CD8-positive, alpha-beta memory T cell (primary cell): ENCODE measurements around the gene CDK14. TPM values are rescaled to one million over a fixed set of nuclear protein-coding genes. Genes with fewer than 3 reads are reported as not detected.

ENCODE experiments used
- CTCF ChIA-PET: fragments of 350-600 bp; sonication (Branson Sonifier 250); formaldehyde crosslinking; loops from one replicate; lab custom pipeline; 2021; ENCODE audit warnings: antibody characterized with exemption; lab: Charles Lee
- POLR2A ChIA-PET: fragments of 350-600 bp; sonication (Branson Sonifier 250); formaldehyde crosslinking; loops from one replicate; lab custom pipeline; 2021; ENCODE audit warnings: antibody characterized with exemption; lab: Charles Lee
- DNase-seq, 5 donors: peaks; one replicate each; pipeline versions ENCODE4 v3.0.0 to v3.0.0-alpha.2; 2020 to 2022; ENCODE audit warnings: mixed read lengths in 1 of 5
- H3K27ac ChIP-seq: one replicate; pipeline ENCODE4 v1.7.0; 2013; ENCODE audit warnings: low read depth, mild to moderate bottlenecking, low read length, moderate library complexity
- H3K27me3 ChIP-seq: 2 replicates; pipeline ENCODE4 v1.7.0; 2013; ENCODE audit warnings: low read length, mild to moderate bottlenecking; ENCODE audit not compliant: insufficient read depth, poor library complexity, severe bottlenecking
- H3K36me3 ChIP-seq: 2 replicates; pipeline ENCODE4 v1.7.0; 2013; ENCODE audit warnings: mild to moderate bottlenecking, low read length, moderate library complexity; ENCODE audit not compliant: insufficient read depth
- H3K4me1 ChIP-seq: 2 replicates; pipeline ENCODE4 v1.7.0; 2013; ENCODE audit warnings: mild to moderate bottlenecking, low read length, moderate library complexity; ENCODE audit not compliant: insufficient read depth
- H3K4me3 ChIP-seq: 2 replicates; pipeline ENCODE4 v1.7.0; 2013; ENCODE audit warnings: mild to moderate bottlenecking, low read length
- H3K9me3 ChIP-seq: 2 replicates; pipeline ENCODE4 v1.7.0; 2013; ENCODE audit warnings: mild to moderate bottlenecking, low read length
- H3K27ac Mint-ChIP-seq, 8 donors: one replicate each; pipeline ENCODE4 v1.8.0; 2020 to 2021; ENCODE audit warnings: mixed read lengths in 8 of 8, mild to moderate bottlenecking in 6 of 8, inconsistent platforms in 3 of 8, moderate library complexity in 3 of 8
- H3K27me3 Mint-ChIP-seq, 2 donors: one replicate each; pipeline ENCODE4 v1.8.0; 2020 to 2021; ENCODE audit warnings: mixed read lengths in 2 of 2, mild to moderate bottlenecking in 1 of 2, moderate library complexity in 1 of 2
- H3K36me3 Mint-ChIP-seq, 3 donors: one replicate each; pipeline ENCODE4 v1.8.0; 2020 to 2021; ENCODE audit warnings: mixed read lengths in 3 of 3, inconsistent platforms in 1 of 3, mild to moderate bottlenecking in 1 of 3
- H3K4me1 Mint-ChIP-seq, 3 donors: one replicate each; pipeline ENCODE4 v1.8.0; 2020 to 2021; ENCODE audit warnings: mixed read lengths in 3 of 3, inconsistent platforms in 1 of 3, mild to moderate bottlenecking in 1 of 3
- H3K4me3 Mint-ChIP-seq, 7 donors: one replicate each; pipeline ENCODE4 v1.8.0; 2020 to 2021; ENCODE audit warnings: mixed read lengths in 7 of 7, mild to moderate bottlenecking in 6 of 7, moderate library complexity in 4 of 7, inconsistent platforms in 2 of 7
- H3K9me3 Mint-ChIP-seq, 5 donors: one replicate each; pipeline ENCODE4 v1.8.0; 2020 to 2022; ENCODE audit warnings: mixed read lengths in 5 of 5, mild to moderate bottlenecking in 3 of 5, moderate library complexity in 2 of 5, inconsistent platforms in 1 of 5
- polyA plus RNA-seq: library from polyadenylated mRNA; unstranded; fragments of 300-500 nt; fragmentation: Illumina TruSeq; gene quantifications from one replicate; pipeline ENCODE4 v1.2.3, GENCODE V29; 2021
- total RNA-seq, 2 experiments: library from RNA; stranded (reverse); gene quantifications; one replicate each; pipeline ENCODE4 v1.2.3, GENCODE V29; 2021

CDK14 gene
- total and polyA plus RNA-seq, 3 experiments from 2014 or later, result 0.05 to 0.20 TPM; not detected in 1

DNA sequence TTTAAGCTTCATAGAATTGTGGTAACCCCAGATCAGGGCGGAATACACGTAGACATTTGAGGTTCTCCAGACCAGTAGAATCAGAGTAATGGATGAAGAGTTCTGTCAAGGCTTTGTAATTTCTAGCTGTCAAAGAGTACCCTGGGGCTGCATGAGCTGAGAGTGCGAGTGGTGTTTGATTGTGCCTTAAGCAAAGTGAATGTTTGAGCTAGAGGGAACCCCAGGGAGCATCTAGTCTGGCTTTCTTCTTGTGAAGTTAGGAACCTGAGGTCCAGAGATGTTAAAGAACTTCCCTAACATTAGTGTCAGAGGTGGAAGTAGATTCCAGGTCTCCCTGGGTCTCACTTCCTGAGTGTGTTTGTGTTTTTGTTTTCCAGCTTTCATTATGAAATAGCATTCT, 455.8 kb downstream of the CDK14 start:
- H3K9me3 Mint-ChIP-seq, result peaks cover 0 to 1% (median 0%) of the 10 kb centered on the region in 5 donors

DNA sequence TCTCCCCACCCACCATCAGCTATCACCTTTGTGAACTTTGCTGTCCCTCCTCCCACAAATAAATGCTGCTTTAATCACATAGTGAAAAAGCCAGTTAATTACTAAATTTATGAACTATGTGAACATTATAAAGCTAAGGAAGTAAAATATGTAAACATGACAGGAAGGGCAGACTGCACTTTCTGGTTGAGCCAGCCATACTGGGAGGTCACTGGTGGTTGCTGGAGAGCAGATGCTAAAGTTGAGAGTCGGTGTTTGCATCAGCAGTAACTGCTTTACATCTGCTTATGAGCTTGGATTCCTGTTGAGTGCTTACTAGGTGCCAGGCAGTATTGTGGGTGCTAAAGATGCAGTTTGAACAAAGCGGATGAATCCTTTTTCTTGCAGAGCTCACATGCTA, 458.3 kb downstream of the CDK14 start:
- H3K27me3 Mint-ChIP-seq, result peaks cover 0 to 3% of the 10 kb centered on the region in 2 donors
- H3K9me3 Mint-ChIP-seq, result peaks cover 0 to 1% (median 0%) of the 10 kb centered on the region in 5 donors
- Histone ChIP-seq H3K4me3 (no peak overlapping the region), H3K4me1 (no peaks in the 10 kb centered on the region), H3K36me3 (no peaks in the 10 kb centered on the region), H3K27ac (no peak overlapping the region), H3K9me3 (no peaks in the 10 kb centered on the region), H3K27me3 (no peaks in the 10 kb centered on the region)
- POLR2A ChIA-PET, result no interaction called here
- CTCF ChIA-PET, result interaction anchor here (1.2 kb wide), 1 partner anchor 32 kb away, joined by 3 read pairs; no protein-coding TSS in a partner anchor
- H3K36me3 Mint-ChIP-seq, result no peaks in the 10 kb centered on the region
- no peak for DNase-seq
- no peak overlapping the region for H3K27ac Mint-ChIP-seq
- peaks cover 6 to 10% (median 7%) of the 10 kb centered on the region in 3 donors for H3K4me1 Mint-ChIP-seq
- no peak overlapping the region for H3K4me3 Mint-ChIP-seq

More for the DNA sequence above, 455.8 kb downstream of the CDK14 start:
- Mint-ChIP-seq H3K4me1 (peaks cover 6 to 10% (median 7%) of the 10 kb centered on the region in 3 donors), H3K4me3 (no peak overlapping the region), H3K27ac (no peak overlapping the region), H3K36me3 (no peaks in the 10 kb centered on the region), H3K27me3 (peaks cover 0 to 3% of the 10 kb centered on the region in 2 donors)
- Histone ChIP-seq H3K27ac (no peak overlapping the region), H3K27me3 (no peaks in the 10 kb centered on the region), H3K4me1 (no peaks in the 10 kb centered on the region), H3K4me3 (no peak overlapping the region), H3K36me3 (no peaks in the 10 kb centered on the region), H3K9me3 (no peaks in the 10 kb centered on the region)
- ChIA-PET CTCF (no interaction called here), POLR2A (no interaction called here)
- no peak for DNase-seq

DNA sequence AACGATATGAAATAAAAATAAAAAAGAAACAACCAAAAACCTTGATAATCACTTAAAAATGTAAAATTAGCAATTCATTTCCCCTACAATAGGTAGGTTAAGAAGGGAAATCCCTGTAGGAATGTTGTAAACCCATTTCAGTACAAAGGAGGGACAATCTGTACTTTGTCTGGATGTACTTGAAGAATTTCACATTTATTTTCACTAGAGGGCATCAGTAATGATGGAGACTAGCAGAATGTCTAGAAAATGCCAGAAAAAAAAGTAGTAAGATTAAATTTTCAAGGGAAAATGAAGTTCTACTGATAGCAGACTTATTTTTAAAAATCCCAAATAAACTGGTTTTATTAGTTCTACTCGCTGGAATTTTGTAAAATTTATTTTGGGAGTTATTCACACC, 459.1 kb downstream of the CDK14 start:
- Mint-ChIP-seq H3K36me3 (no peaks in the 10 kb centered on the region), H3K27me3 (peaks cover 0 to 3% of the 10 kb centered on the region in 2 donors), H3K9me3 (peaks cover 0 to 4% (median 1%) of the 10 kb centered on the region in 5 donors), H3K27ac (no peak overlapping the region), H3K4me1 (peaks cover 6 to 10% (median 7%) of the 10 kb centered on the region in 3 donors), H3K4me3 (no peak overlapping the region)
- POLR2A ChIA-PET, result no interaction called here
- Histone ChIP-seq H3K9me3 (no peaks in the 10 kb centered on the region), H3K27me3 (no peaks in the 10 kb centered on the region), H3K27ac (no peak overlapping the region), H3K4me3 (no peak overlapping the region), H3K36me3 (no peaks in the 10 kb centered on the region), H3K4me1 (no peaks in the 10 kb centered on the region)
- CTCF ChIA-PET, result no interaction called here
- no peak for DNase-seq

DNA sequence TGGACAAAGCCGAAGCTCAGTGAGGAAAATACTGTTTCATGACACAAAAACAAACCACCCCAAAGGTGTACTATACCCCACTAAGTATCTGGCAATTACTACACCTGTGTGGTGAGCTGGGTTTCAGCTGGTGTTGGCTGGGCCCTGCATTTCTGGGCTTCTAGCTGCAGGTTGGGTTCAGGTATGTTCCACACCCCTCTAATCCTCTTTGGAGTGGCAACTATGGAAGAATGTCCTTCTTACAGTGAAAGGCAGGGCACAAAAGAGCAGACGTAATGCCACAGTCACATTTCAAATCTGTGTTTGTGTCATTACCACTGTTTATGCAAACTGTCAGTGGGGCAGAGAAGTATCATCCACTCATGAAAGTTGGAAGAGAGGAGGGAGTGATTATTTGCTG, 466.6 kb downstream of the CDK14 start:
- Histone ChIP-seq H3K9me3 (no peaks in the 10 kb centered on the region), H3K36me3 (no peaks in the 10 kb centered on the region), H3K4me3 (no peak overlapping the region), H3K27ac (no peak overlapping the region), H3K4me1 (no peaks in the 10 kb centered on the region), H3K27me3 (no peaks in the 10 kb centered on the region)
- DNase-seq, result no peak
- H3K27me3 Mint-ChIP-seq, result peaks cover 0 to 1% of the 10 kb centered on the region in 2 donors
- no peak overlapping the region for H3K27ac Mint-ChIP-seq
- ChIA-PET CTCF (no interaction called here), POLR2A (no interaction called here)
- H3K4me1 Mint-ChIP-seq, result no peaks in the 10 kb centered on the region
- no peaks in the 10 kb centered on the region for H3K36me3 Mint-ChIP-seq
- H3K4me3 Mint-ChIP-seq, result no peak overlapping the region
- H3K9me3 Mint-ChIP-seq, result peaks cover 0 to 6% (median 0%) of the 10 kb centered on the region in 5 donors

DNA sequence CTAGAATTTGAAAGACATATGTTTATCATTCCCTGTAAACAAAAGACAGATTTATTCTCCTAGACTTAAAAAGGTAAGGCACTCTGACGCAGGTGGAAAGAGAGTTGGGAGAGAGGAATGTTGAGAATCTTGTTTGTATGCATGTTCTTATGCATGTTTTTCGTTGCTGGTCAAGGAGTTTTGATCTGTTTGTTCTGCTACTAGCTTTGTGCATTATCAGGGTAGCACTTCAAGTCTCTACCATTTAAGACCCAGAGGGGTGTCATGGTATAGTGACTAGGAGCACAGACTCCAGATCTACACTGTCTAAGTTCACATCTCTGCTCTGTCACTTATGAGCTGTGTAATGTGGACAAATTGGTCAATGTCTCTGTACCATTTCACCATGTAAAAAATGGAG, 467.9 kb downstream of the CDK14 start:
- ChIA-PET POLR2A (no interaction called here), CTCF (no interaction called here)
- H3K4me3 ChIP-seq, result no peak overlapping the region
- no peak for DNase-seq
- Mint-ChIP-seq H3K27me3 (peaks cover 0 to 1% of the 10 kb centered on the region in 2 donors), H3K36me3 (no peaks in the 10 kb centered on the region), H3K4me1 (no peaks in the 10 kb centered on the region), H3K27ac (no peak overlapping the region), H3K9me3 (peaks cover 0 to 6% (median 0%) of the 10 kb centered on the region in 5 donors), H3K4me3 (no peak overlapping the region)
- no peaks in the 10 kb centered on the region for H3K9me3 ChIP-seq
- H3K27me3 ChIP-seq, result no peaks in the 10 kb centered on the region
- H3K36me3 ChIP-seq, result no peaks in the 10 kb centered on the region
- H3K27ac ChIP-seq, result no peak overlapping the region
- no peaks in the 10 kb centered on the region for H3K4me1 ChIP-seq

DNA sequence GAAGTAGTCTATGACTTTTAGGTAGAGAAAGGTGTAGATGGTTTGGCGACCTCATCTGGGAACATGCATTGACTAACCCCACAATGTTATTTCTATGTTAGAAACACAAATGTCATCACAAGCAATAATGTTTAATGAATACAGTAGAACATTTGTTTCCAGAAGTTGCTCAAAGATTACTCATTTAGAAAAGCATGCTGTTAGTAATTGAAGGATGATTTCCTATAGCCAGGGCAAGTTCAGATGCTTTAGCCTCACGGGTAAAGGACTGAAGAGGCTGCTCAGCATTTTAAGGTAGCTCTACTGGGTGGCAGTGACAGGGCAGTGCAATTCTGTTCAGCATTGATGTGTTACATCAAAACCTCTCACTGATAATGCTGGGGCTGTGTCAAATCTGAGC, 468.8 kb downstream of the CDK14 start:
- POLR2A ChIA-PET, result no interaction called here
- no peak overlapping the region for H3K27ac Mint-ChIP-seq

DNA sequence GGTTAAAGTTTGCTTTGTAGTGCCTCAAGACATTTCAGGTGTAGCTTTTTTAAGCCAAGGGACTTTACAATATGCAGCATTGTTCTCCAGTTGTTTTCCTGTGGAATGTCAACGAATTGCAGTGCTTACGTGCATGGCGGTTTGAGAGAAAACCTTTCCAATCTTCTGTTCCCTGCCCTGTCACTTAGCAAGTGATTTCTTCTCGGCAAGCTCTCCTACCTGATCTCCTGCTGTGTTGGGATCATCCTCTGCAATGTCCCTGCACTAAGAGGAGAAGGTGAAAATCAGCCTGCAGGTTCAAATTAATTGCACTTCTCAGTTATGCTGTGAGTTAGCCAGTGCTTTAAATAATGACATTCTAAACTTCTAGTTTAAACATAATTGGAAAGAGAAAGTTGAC, 470.5 kb downstream of the CDK14 start:
- H3K4me3 ChIP-seq, result no peak overlapping the region
- Mint-ChIP-seq H3K4me3 (no peak overlapping the region), H3K36me3 (no peaks in the 10 kb centered on the region), H3K27me3 (no peaks in the 10 kb centered on the region), H3K27ac (no peak overlapping the region), H3K9me3 (peaks cover 0 to 3% (median 0%) of the 10 kb centered on the region in 5 donors), H3K4me1 (no peaks in the 10 kb centered on the region)
- H3K27ac ChIP-seq, result no peak overlapping the region
- CTCF ChIA-PET, result no interaction called here
- no peaks in the 10 kb centered on the region for H3K27me3 ChIP-seq
- POLR2A ChIA-PET, result no interaction called here
- DNase-seq, result no peak
- H3K4me1 ChIP-seq, result no peaks in the 10 kb centered on the region
- no peaks in the 10 kb centered on the region for H3K9me3 ChIP-seq
- no peaks in the 10 kb centered on the region for H3K36me3 ChIP-seq

More for the DNA sequence above, 468.8 kb downstream of the CDK14 start:
- H3K4me3 ChIP-seq, result no peak overlapping the region
- H3K27me3 ChIP-seq, result no peaks in the 10 kb centered on the region
- H3K4me1 ChIP-seq, result no peaks in the 10 kb centered on the region
- H3K36me3 ChIP-seq, result no peaks in the 10 kb centered on the region
- Mint-ChIP-seq H3K4me3 (no peak overlapping the region), H3K9me3 (peaks cover 0 to 6% (median 0%) of the 10 kb centered on the region in 5 donors), H3K27me3 (peaks cover 0 to 1% of the 10 kb centered on the region in 2 donors), H3K36me3 (no peaks in the 10 kb centered on the region), H3K4me1 (no peaks in the 10 kb centered on the region)
- CTCF ChIA-PET, result no interaction called here
- DNase-seq, result no peak
- no peaks in the 10 kb centered on the region for H3K9me3 ChIP-seq
- no peak overlapping the region for H3K27ac ChIP-seq

DNA sequence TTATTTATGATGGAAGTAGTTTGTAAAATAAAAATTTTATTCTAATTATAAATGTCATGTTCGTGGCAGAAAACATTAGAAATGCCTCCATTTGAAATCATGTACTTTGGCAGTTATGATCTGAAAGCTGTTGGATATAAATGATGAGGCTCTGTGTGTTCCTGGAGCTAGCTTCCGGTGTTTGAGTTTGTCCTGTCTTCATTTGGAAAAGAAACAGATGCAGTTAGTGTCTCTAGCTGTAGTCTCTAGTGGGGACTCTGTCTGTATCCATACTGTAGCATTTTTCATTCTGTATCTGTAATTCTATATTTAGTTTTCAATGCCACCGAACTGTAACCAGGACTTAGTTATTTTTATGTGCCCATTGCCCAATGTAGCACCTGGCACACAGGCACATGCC, 471.1 kb downstream of the CDK14 start:
- Histone ChIP-seq H3K4me1 (no peaks in the 10 kb centered on the region), H3K4me3 (no peak overlapping the region), H3K27ac (no peak overlapping the region), H3K36me3 (no peaks in the 10 kb centered on the region), H3K27me3 (no peaks in the 10 kb centered on the region), H3K9me3 (no peaks in the 10 kb centered on the region)
- Mint-ChIP-seq H3K27ac (no peak overlapping the region), H3K9me3 (peaks cover 0 to 5% (median 0%) of the 10 kb centered on the region in 5 donors), H3K27me3 (no peaks in the 10 kb centered on the region), H3K4me1 (no peaks in the 10 kb centered on the region), H3K36me3 (no peaks in the 10 kb centered on the region), H3K4me3 (no peak overlapping the region)
- DNase-seq, result no peak
- POLR2A ChIA-PET, result no interaction called here
- CTCF ChIA-PET, result no interaction called here
